Measurements from ENCODE around the gene SEC16B. TPM values are rescaled to one million over a fixed set of nuclear protein-coding genes. Genes with fewer than 3 reads are reported as not detected.

SEC16B gene
- total and polyA plus RNA-seq, 8 donors = 3.3 to 53.9 (median 13.4) TPM

DNA sequence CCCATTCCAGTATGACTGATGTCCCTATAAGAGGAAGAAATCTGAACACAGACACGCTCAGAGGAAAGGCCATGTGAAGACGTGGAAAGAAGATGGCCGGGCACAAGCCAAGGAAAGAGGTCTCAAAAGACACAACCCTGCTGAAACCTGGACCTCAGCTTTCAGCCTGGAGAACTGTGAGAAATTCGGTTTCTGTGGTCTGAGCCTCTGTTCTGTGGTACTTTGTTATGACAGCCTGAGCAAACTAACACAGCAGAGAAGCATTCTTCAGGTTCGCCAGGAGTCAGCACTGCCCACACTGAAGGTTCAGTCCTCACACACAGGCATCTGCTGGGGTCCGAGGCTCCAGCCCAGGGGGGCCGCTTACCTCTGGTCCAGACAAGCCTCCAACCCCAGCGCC lies 37.7 kb downstream of the SEC16B start:
- no peak overlapping the region for H3K27ac ChIP-seq
- no peaks in the 10 kb centered on the region for H3K4me1 ChIP-seq
- no peaks in the 10 kb centered on the region for H3K9me3 ChIP-seq
- H3K36me3 ChIP-seq = peaks cover 26 to 85% (median 75%) of the 10 kb centered on the region in 4 donors
- no peak for DNase-seq
- 70 to 95% (median 77%) methylated on average over 7 to 8 of the region's 8 CpGs for whole genome bisulfite sequencing, 5 donors
- TF ChIP-seq EP300 (IDR thresholded peaks at IDR 0.05) (no peak), POLR2AphosphoS5 (IDR thresholded peaks at IDR 0.05) (no peak), POLR2A (IDR thresholded peaks at IDR 0.05) (no peak)
- TF ChIP-seq, protein P1, sequence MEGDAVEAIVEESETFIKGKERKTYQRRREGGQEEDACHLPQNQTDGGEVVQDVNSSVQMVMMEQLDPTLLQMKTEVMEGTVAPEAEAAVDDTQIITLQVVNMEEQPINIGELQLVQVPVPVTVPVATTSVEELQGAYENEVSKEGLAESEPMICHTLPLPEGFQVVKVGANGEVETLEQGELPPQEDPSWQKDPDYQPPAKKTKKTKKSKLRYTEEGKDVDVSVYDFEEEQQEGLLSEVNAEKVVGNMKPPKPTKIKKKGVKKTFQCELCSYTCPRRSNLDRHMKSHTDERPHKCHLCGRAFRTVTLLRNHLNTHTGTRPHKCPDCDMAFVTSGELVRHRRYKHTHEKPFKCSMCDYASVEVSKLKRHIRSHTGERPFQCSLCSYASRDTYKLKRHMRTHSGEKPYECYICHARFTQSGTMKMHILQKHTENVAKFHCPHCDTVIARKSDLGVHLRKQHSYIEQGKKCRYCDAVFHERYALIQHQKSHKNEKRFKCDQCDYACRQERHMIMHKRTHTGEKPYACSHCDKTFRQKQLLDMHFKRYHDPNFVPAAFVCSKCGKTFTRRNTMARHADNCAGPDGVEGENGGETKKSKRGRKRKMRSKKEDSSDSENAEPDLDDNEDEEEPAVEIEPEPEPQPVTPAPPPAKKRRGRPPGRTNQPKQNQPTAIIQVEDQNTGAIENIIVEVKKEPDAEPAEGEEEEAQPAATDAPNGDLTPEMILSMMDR (IDR thresholded peaks at IDR 0.05) = no peak
- intact Hi-C loops (cut with DNase I; ENCODE audit: low total_unique reads) = no loop called here
- H3K4me3 ChIP-seq = no peak overlapping the region
- no peaks in the 10 kb centered on the region for H3K27me3 ChIP-seq

DNA sequence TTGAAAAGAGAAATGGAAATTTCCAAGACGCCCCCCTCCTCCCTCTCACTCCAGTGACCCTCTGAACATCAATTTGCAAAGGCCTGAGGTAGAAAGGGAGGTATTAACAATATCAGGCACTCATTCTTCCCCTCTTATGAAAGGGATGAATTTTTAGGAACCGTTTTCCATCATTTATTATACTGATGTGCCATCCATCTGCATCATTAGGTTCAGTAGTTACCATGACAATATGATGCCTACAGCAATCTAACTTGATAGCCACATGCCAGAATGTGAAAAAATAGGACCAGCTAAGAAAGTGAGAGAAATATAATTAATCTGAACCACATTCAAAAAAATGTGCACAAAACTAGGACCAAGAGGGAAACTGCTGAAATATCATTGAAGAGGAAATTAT lies 40.9 kb downstream of the SEC16B start:
- H3K27me3 ChIP-seq = no peaks in the 10 kb centered on the region
- no peak overlapping the region for H3K4me3 ChIP-seq
- H3K36me3 ChIP-seq = peaks cover 22 to 57% (median 49%) of the 10 kb centered on the region in 4 donors
- TF ChIP-seq, protein P1 (IDR thresholded peaks at IDR 0.05) = no peak
- intact Hi-C loops (cut with DNase I; ENCODE audit: low total_unique reads) = no loop called here
- no peak for DNase-seq
- H3K9me3 ChIP-seq = no peaks in the 10 kb centered on the region
- WGBS, 5 donors = 78 to 91% (median 80%) methylated on average over 2 of the region's 2 CpGs
- H3K4me1 ChIP-seq = no peaks in the 10 kb centered on the region
- H3K27ac ChIP-seq = no peak overlapping the region

DNA sequence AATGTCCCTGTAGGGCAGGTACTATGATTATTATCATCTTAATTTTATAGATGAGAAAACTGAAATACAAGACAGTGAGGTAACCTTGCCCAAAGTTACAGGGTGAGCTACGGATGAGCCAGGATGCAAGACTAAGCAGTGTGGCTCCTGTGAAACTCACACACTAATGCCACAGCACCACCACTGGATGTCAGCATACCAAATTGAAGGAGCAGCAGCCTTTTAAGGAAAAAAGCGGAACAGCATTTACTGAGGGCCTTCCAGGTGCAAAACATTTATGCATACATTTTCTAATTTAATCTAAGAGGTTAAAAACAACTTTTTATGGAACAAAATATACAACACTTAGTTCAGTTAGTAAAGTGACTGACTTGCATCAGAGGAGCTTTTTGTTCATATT lies 41.7 kb downstream of the SEC16B start:
- intact Hi-C loops (cut with DNase I; ENCODE audit: low total_unique reads) = no loop called here
- WGBS, 5 donors = 79 to 96% (median 91%) methylated on average over 2 of the region's 2 CpGs
- H3K9me3 ChIP-seq = no peaks in the 10 kb centered on the region
- no peaks in the 10 kb centered on the region for H3K27me3 ChIP-seq
- TF ChIP-seq POLR2A (IDR thresholded peaks at IDR 0.05) (no peak), EP300 (IDR thresholded peaks at IDR 0.05) (no peak), POLR2AphosphoS5 (IDR thresholded peaks at IDR 0.05) (no peak)
- TF ChIP-seq, protein P1 (IDR thresholded peaks at IDR 0.05) = no peak
- no peak for DNase-seq
- no peak overlapping the region for H3K27ac ChIP-seq
- peaks cover 18 to 53% (median 44%) of the 10 kb centered on the region in 4 donors for H3K36me3 ChIP-seq
- H3K4me3 ChIP-seq = no peak overlapping the region
- no peaks in the 10 kb centered on the region for H3K4me1 ChIP-seq

DNA sequence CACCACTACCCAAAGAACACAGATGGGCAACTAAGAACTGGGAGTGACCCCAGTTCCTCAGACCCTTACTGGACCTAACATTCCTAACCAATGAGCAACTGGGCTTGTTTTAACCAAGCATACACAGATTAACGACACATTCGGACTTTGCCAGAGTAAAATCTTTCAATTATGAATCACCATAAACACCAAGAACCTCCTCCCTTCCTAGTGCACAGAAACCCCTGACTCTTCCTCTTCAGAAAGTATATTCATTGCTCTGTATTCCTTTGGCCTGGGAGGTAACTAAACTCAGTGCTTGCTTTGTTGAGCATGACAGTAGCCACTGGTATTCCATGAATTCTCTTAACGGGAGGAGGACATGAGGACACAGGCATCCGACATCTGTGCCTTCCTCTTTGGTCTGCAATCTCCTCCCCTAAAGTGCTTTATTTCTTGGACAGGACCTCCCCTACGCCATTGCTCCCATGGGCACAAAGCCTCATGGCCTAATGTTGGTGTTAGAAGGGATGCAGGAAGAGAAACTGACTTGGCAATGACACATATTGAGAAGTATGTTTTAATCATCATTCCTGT lies 42.7 kb downstream of the SEC16B start:
- Histone ChIP-seq H3K36me3 (peaks cover 9 to 42% (median 33%) of the 10 kb centered on the region in 4 donors), H3K27me3 (no peaks in the 10 kb centered on the region), H3K4me3 (no peak overlapping the region), H3K27ac (peak overlapping the region in 1 of 5 donors; percentile 35), H3K9me3 (no peaks in the 10 kb centered on the region), H3K4me1 (no peaks in the 10 kb centered on the region)
- WGBS, 5 donors = 68 to 85% (median 76%) methylated on average over 5 of the region's 5 CpGs
- no peak for DNase-seq
- intact Hi-C loops (cut with DNase I; ENCODE audit: low total_unique reads) = no loop called here
- TF ChIP-seq, protein P1 (IDR thresholded peaks at IDR 0.05) = no peak
- TF ChIP-seq POLR2A (IDR thresholded peaks at IDR 0.05) = no peak
- no peak for TF ChIP-seq EP300 (IDR thresholded peaks at IDR 0.05)
- no peak for TF ChIP-seq POLR2AphosphoS5 (IDR thresholded peaks at IDR 0.05)
